H1 (cell line): Measurements from ENCODE around the gene RBM18. TPM values are rescaled to one million over a fixed set of nuclear protein-coding genes. Genes with fewer than 3 reads are reported as not detected.

Experiments used
- CTCF ChIA-PET: fragments of 300-600 bp; sonication (Branson Sonifier 250); formaldehyde crosslinking; loops from one replicate; lab custom pipeline; 2021; ENCODE audit not compliant: partially characterized antibody; lab: Charles Lee
- POLR2A ChIA-PET: fragments of 300-600 bp; sonication (Branson Sonifier 250); formaldehyde crosslinking; loops from one replicate; lab custom pipeline; 2021; ENCODE audit warnings: inconsistent platforms; ENCODE audit not compliant: partially characterized antibody; lab: Charles Lee
- DNase-seq, 2 experiments: peaks; one replicate each; pipeline versions ENCODE4 v3.0.0 to v3.0.0-alpha.2; 2010 to 2022; ENCODE audit warnings: low spot score in 2 of 2, low read depth in 1 of 2, mixed read lengths in 1 of 2
- FAIRE-seq: peaks from 2 replicates; lab custom pipeline; 2011; peaks lifted over from hg19 to GRCh38; lab: Jason Lieb, UNC
- H2AFZ ChIP-seq: 2 replicates; pipeline ENCODE4 v1.8.1; 2012; ENCODE audit warnings: low read length, inconsistent platforms
- H2AK5ac ChIP-seq: 2 replicates; pipeline ENCODE4 v1.6.1; 2013; ENCODE audit warnings: low read depth, low read length
- H2BK120ac ChIP-seq: replicated peaks from 2 replicates; pipeline ENCODE3; 2013; ENCODE audit warnings: low read depth, low read length, inconsistent platforms
- H2BK12ac ChIP-seq: 2 replicates; pipeline ENCODE4 v1.6.1; 2013; ENCODE audit warnings: low read depth, low read length
- H2BK15ac ChIP-seq: 2 replicates; pipeline ENCODE4 v1.6.1; 2013; ENCODE audit warnings: low read length
- H2BK20ac ChIP-seq: 2 replicates; pipeline ENCODE4 v1.6.1; 2013; ENCODE audit warnings: low read length
- H2BK5ac ChIP-seq: 2 replicates; pipeline ENCODE4 v1.6.1; 2013; ENCODE audit warnings: low read depth, low read length
- H3K14ac ChIP-seq: 2 replicates; pipeline ENCODE4 v1.6.1; 2013; ENCODE audit warnings: inconsistent platforms; ENCODE audit not compliant: insufficient read length
- H3K18ac ChIP-seq: 2 replicates; pipeline ENCODE4 v1.6.1; 2013; ENCODE audit warnings: low read length; ENCODE audit errors: extremely low read depth
- H3K23ac ChIP-seq: 2 replicates; pipeline ENCODE4 v1.6.1; 2013; ENCODE audit warnings: inconsistent platforms; ENCODE audit not compliant: insufficient read length
- H3K23me2 ChIP-seq: 2 replicates; pipeline ENCODE4 v1.6.1; 2013; ENCODE audit warnings: low read depth, low read length
- H3K27ac ChIP-seq: 2 replicates; pipeline ENCODE4 v1.6.1; 2011; ENCODE audit warnings: low read depth, low read length, inconsistent platforms
- H3K27me3 ChIP-seq, 4 experiments: replicated peaks in 1 of 4; 1 replicate in 1 of 4; 2 replicates in 3 of 4; pipeline versions ENCODE4 v1.6.1 to v1.8.1; 2011 to 2013; ENCODE audit warnings: low read length in 3 of 4, mild to moderate bottlenecking in 3 of 4, inconsistent platforms in 2 of 4, mixed read lengths in 2 of 4, moderate library complexity in 1 of 4; ENCODE audit not compliant: control insufficient read depth in 3 of 4, insufficient read depth in 3 of 4; ENCODE audit errors: extremely low read depth in 1 of 4
- H3K36me3 ChIP-seq, 4 experiments: 2 replicates each; pipeline versions ENCODE4 v1.6.1 to v1.8.1; 2011 to 2013; ENCODE audit warnings: mild to moderate bottlenecking in 4 of 4, low read length in 3 of 4, moderate library complexity in 2 of 4, control low read depth in 1 of 4, inconsistent platforms in 1 of 4; ENCODE audit not compliant: insufficient read depth in 4 of 4, control insufficient read depth in 2 of 4
- H3K4ac ChIP-seq: replicated peaks from 2 replicates; pipeline ENCODE3; 2013; ENCODE audit warnings: low read length, low read depth, mixed read lengths, inconsistent platforms; ENCODE audit not compliant: insufficient read length
- H3K4me1 ChIP-seq, 4 experiments: replicated peaks in 1 of 4; 1 replicate in 1 of 4; 2 replicates in 3 of 4; pipeline versions ENCODE4 v1.6.1 to v1.8.1; 2011 to 2013; ENCODE audit warnings: low read length in 3 of 4, inconsistent platforms in 2 of 4, mixed read lengths in 1 of 4; ENCODE audit not compliant: insufficient read depth in 4 of 4, control insufficient read depth in 3 of 4
- H3K4me2 ChIP-seq, 2 experiments: 2 replicates each; pipeline versions ENCODE4 v1.6.1 to v1.8.1; 2011 to 2013; ENCODE audit warnings: low read depth in 2 of 2, low read length in 2 of 2, control low read depth in 1 of 2, inconsistent platforms in 1 of 2, mild to moderate bottlenecking in 1 of 2; ENCODE audit not compliant: insufficient read depth in 1 of 2
- H3K4me3 ChIP-seq, 4 experiments: fragments of 200-600, 300-600 bp in 1 of 4; sonication (generic), shearing (Covaris generic), sonication (Bioruptor Twin) in 1 of 4; 2 replicates each; pipeline versions ENCODE4 v1.5.1 to v1.8.1; 2011 to 2016; ENCODE audit warnings: low read length in 4 of 4, low read depth in 3 of 4, control low read depth in 2 of 4, inconsistent platforms in 2 of 4, mild to moderate bottlenecking in 2 of 4, mixed read lengths in 1 of 4, moderate library complexity in 1 of 4; ENCODE audit not compliant: insufficient read depth in 2 of 4; ENCODE audit errors: extremely low read depth in 1 of 4
- H3K56ac ChIP-seq: replicated peaks from 2 replicates; pipeline ENCODE3; 2013; ENCODE audit warnings: low read depth, mild to moderate bottlenecking, mixed read lengths, low read length, inconsistent platforms; ENCODE audit not compliant: insufficient read length
- H3K79me1 ChIP-seq: 2 replicates; pipeline ENCODE4 v1.6.1; 2013; ENCODE audit warnings: low read depth, low read length, control low read depth
- H3K79me2 ChIP-seq, 2 experiments: 2 replicates each; pipeline versions ENCODE4 v1.6.1 to v1.8.1; 2012 to 2013; ENCODE audit warnings: low read length in 2 of 2, mild to moderate bottlenecking in 2 of 2, inconsistent platforms in 1 of 2; ENCODE audit not compliant: insufficient read depth in 2 of 2, control insufficient read depth in 1 of 2
- H3K9ac ChIP-seq, 4 experiments: replicated peaks in 1 of 4; 1 replicate in 1 of 4; 2 replicates in 3 of 4; pipeline versions ENCODE4 v1.6.1 to v1.8.1; 2011 to 2013; ENCODE audit warnings: low read depth in 3 of 4, low read length in 3 of 4, control low read depth in 2 of 4, mild to moderate bottlenecking in 2 of 4, moderate library complexity in 2 of 4, inconsistent platforms in 1 of 4; ENCODE audit errors: extremely low read depth in 1 of 4
- H3K9me3 ChIP-seq, 2 experiments: 2 replicates each; pipeline versions ENCODE4 v1.6.1 to v1.8.1; 2012 to 2013; ENCODE audit warnings: mild to moderate bottlenecking in 2 of 2, moderate library complexity in 2 of 2, control low read depth in 1 of 2, inconsistent platforms in 1 of 2, low read depth in 1 of 2, low read length in 1 of 2, mixed read lengths in 1 of 2; ENCODE audit not compliant: insufficient read depth in 2 of 2
- H4K20me1 ChIP-seq, 2 experiments: replicated peaks in 1 of 2; 2 replicates each; pipeline versions ENCODE3 to v1.8.1; 2011 to 2013; ENCODE audit warnings: inconsistent platforms in 2 of 2, low read length in 2 of 2, mild to moderate bottlenecking in 1 of 2; ENCODE audit not compliant: insufficient read depth in 2 of 2, control insufficient read depth in 1 of 2
- H4K5ac ChIP-seq: 2 replicates; pipeline ENCODE4 v1.6.1; 2013; ENCODE audit warnings: low read length, low read depth, mixed read lengths, inconsistent platforms; ENCODE audit not compliant: insufficient read length
- H4K8ac ChIP-seq: 2 replicates; pipeline ENCODE4 v1.8.0; 2013; ENCODE audit warnings: mild to moderate bottlenecking, moderate library complexity, low read length, inconsistent platforms; ENCODE audit not compliant: insufficient read depth; ENCODE audit errors: extremely low read depth
- H4K91ac ChIP-seq: replicated peaks from 2 replicates; pipeline ENCODE3; 2013; ENCODE audit warnings: low read length, mixed read lengths, inconsistent platforms; ENCODE audit not compliant: insufficient read length
- CHD1 ChIP-seq: IDR thresholded peaks from 2 replicates; pipeline ENCODE4 v1.6.1; 2012; ENCODE audit warnings: low read depth, low read length, improper control_type of control experiment
- EGR1 ChIP-seq: IDR thresholded peaks from 2 replicates; pipeline ENCODE4 v1.6.1; 2011; ENCODE audit warnings: low read depth, low read length, borderline replicate concordance
- JUN ChIP-seq: IDR thresholded peaks from 2 replicates; pipeline ENCODE4 v1.6.1; 2011; ENCODE audit warnings: low read depth, mild to moderate bottlenecking, improper control_type of control experiment, low read length
- NRF1 ChIP-seq: IDR thresholded peaks from 2 replicates; pipeline ENCODE4 v1.6.1; 2011; ENCODE audit warnings: mild to moderate bottlenecking, low read depth, low read length, improper control_type of control experiment
- RAD21 ChIP-seq, 2 experiments: IDR thresholded peaks in 1 of 2; conservative IDR thresholded peaks in 1 of 2; 2 replicates each; pipeline ENCODE4 v1.6.1; 2011; ENCODE audit warnings: low read depth in 2 of 2, low read length in 2 of 2, improper control_type of control experiment in 1 of 2, inconsistent platforms in 1 of 2, mild to moderate bottlenecking in 1 of 2, moderate library complexity in 1 of 2
- RNF2 ChIP-seq: fragments of 200-900, 300-1000 bp; sonication (generic); IDR thresholded peaks from 2 replicates; pipeline ENCODE4 v1.7.1; 2016; ENCODE audit warnings: borderline replicate concordance, low read depth, mild to moderate bottlenecking, antibody characterized with exemption, low read length; ENCODE audit not compliant: poor library complexity, severe bottlenecking; ENCODE audit errors: missing control alignments
- RXRA ChIP-seq: IDR thresholded peaks from 2 replicates; pipeline ENCODE4 v1.6.1; 2011; ENCODE audit warnings: low read depth, mild to moderate bottlenecking, low read length, moderate library complexity; ENCODE audit not compliant: insufficient read depth
- TBP ChIP-seq: IDR thresholded peaks from 2 replicates; pipeline ENCODE4 v1.6.1; 2011; ENCODE audit warnings: low read depth, low read length, improper control_type of control experiment
- YY1 ChIP-seq: IDR thresholded peaks from 2 replicates; pipeline ENCODE4 v1.6.1; 2011; ENCODE audit warnings: low read depth, mild to moderate bottlenecking, low read length
- WGBS, 2 experiments: shearing (Covaris generic) in 1 of 2; methylation state at CpG; one replicate each; pipeline versions ENCODE4 v1.1.6 to v1.1.7; 2013 to 2015; ENCODE audit warnings: low lambda C conversion rate in 2 of 2, mixed read lengths in 2 of 2, inconsistent platforms in 1 of 2, low coverage in 1 of 2, missing lambda C conversion rate in 1 of 2; ENCODE audit not compliant: insufficient replicate concordance in 2 of 2, insufficient coverage in 1 of 2, insufficient read length in 1 of 2; ENCODE audit errors: extremely low coverage in 1 of 2, missing lambda C conversion rate in 1 of 2; 5-methylcytosine and 5-hydroxymethylcytosine counted together
- polyA plus RNA-seq, 7 experiments: library from polyadenylated mRNA; depleted of rRNA in 3 of 7; stranded (reverse) in 5 of 7; unstranded in 2 of 7; fragments of >200 nt in 5 of 7; fragments of 200-250 nt in 2 of 7; gene quantifications; 1 replicate in 5 of 7; 2 replicates in 1 of 7; 4 replicates in 1 of 7; pipeline versions ENCODE4 v1.2.1 to v1.2.3, GENCODE V29; 2011 to 2013; ENCODE audit warnings: missing spikeins in 2 of 7, mixed read lengths in 2 of 7
- total RNA-seq: library from RNA; stranded (reverse); fragmentation: NEBNext Ultra II Directional; extraction: Animal tissue kit (Norgen Biotek cat#: 25700); gene quantifications from 2 replicates; pipeline ENCODE4 v1.2.1, GENCODE V29; 2021
- TF ChIP-seq, protein P1 (sequence below): IDR thresholded peaks from 2 replicates; pipeline ENCODE4 v1.6.1; 2012; ENCODE audit warnings: inconsistent platforms

RBM18 gene
- total and polyA plus RNA-seq, 2 of the 8 experiments (the other 6 are each of a cell fraction or from before 2014, with no cell fraction given) = 5.9 to 14.3 TPM

DNA sequence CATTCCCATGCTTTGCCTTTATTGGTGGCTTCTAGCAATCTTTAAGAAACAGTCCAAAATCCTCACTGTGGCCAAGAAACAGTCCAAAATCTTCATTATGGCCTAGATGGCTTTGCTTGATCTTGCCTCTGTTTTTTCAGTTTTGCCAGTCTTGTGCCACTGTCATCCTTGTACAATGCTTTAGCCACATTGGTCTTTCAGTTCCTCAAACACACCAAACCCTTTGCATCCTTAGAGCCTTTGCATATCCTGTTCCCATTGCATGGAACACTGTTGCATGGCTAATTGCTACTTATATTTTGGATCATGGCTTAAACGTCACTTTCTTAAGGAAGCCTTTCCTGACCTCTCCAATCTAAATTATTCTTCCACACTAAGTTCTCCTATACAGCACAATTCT lies 22.1 kb upstream of the RBM18 start:
- Histone ChIP-seq H3K18ac (no peak overlapping the region), H2BK5ac (no peak overlapping the region), H3K9ac (no peak overlapping the region), H4K5ac (no peak overlapping the region), H3K79me2 (no peaks in the 10 kb centered on the region), H3K79me1 (no peaks in the 10 kb centered on the region), H2AFZ (no peak overlapping the region), H2BK120ac (no peak overlapping the region), H4K8ac (no peak overlapping the region), H3K23me2 (no peaks in the 10 kb centered on the region), H3K36me3 (peaks cover 4 to 30% (median 21%) of the 10 kb centered on the region in 4 experiments), H3K14ac (no peak overlapping the region), H3K4ac (no peak overlapping the region), H2BK15ac (no peak overlapping the region), H3K4me3 (no peak overlapping the region), H3K27me3 (no peaks in the 10 kb centered on the region), H2BK12ac (no peak overlapping the region), H4K20me1 (no peaks in the 10 kb centered on the region), H3K4me2 (no peak overlapping the region), H2AK5ac (no peak overlapping the region), H3K4me1 (no peaks in the 10 kb centered on the region; a peak in 1 of 7 replicates), H3K23ac (no peak overlapping the region), H3K27ac (no peak overlapping the region), H3K56ac (no peak overlapping the region), H4K91ac (no peak overlapping the region), H3K9me3 (no peaks in the 10 kb centered on the region)
- FAIRE-seq (no peak), DNase-seq (no peak)
- WGBS, 2 experiments = 88% methylated on average over 1 of the region's 1 CpG; no CpG with 5 or more reads in 1 of the 2 experiments
- ChIA-PET POLR2A (no interaction called here), CTCF (interaction anchor here (1.2 to 3.3 kb wide), 3 partner anchors 63 to 164 kb away, joined by 3 to 9 read pairs (median 6); no protein-coding TSS in a partner anchor)
- no peak for TF ChIP-seq RXRA
- TF ChIP-seq TBP = no peak
- TF ChIP-seq, protein P1, sequence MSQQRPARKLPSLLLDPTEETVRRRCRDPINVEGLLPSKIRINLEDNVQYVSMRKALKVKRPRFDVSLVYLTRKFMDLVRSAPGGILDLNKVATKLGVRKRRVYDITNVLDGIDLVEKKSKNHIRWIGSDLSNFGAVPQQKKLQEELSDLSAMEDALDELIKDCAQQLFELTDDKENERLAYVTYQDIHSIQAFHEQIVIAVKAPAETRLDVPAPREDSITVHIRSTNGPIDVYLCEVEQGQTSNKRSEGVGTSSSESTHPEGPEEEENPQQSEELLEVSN = no peak
- no peak for TF ChIP-seq YY1
- no peak for TF ChIP-seq RAD21 (IDR thresholded peaks at IDR 0.05 in 1 of 2, conservative IDR thresholded peaks at IDR 0.05 in 1 of 2; ENCODE audit: low read depth in 2 of 2, low read length in 2 of 2)
- no peak for TF ChIP-seq JUN
- TF ChIP-seq EGR1 = no peak
- no peak for TF ChIP-seq RNF2
- no peak for TF ChIP-seq CHD1
- TF ChIP-seq NRF1 = no peak
- TF ChIP-seq, all 59 proteins: peak for 0
- H2BK20ac ChIP-seq = no peak overlapping the region
